HL-60 (cell line): ENCODE measurements around the gene RHEX.

Experiments used
- DNase-seq, 2 experiments: peaks; one replicate each; pipeline ENCODE4 v3.0.0-alpha.2; 2010 to 2020; ENCODE audit warnings: low read depth in 1 of 2, low spot score in 1 of 2
- H3K27ac ChIP-seq: fragments of 250-450 bp; sonication (Bioruptor Pico); replicated peaks from 2 replicates; pipeline ENCODE4 v1.5.1; 2020; ENCODE audit warnings: mild to moderate bottlenecking, moderate library complexity
- H3K27me3 ChIP-seq: fragments of 250-450 bp; sonication (Bioruptor Pico); 2 replicates; pipeline ENCODE4 v1.5.1; 2021; ENCODE audit warnings: mild to moderate bottlenecking, moderate library complexity; ENCODE audit not compliant: insufficient read depth, poor library complexity, severe bottlenecking
- H3K4me3 ChIP-seq: replicated peaks from 2 replicates; pipeline ENCODE4 v1.5.1; 2011; ENCODE audit warnings: mild to moderate bottlenecking, control low read depth, low read length; ENCODE audit not compliant: insufficient read depth
- CTCF ChIP-seq: IDR thresholded peaks from one replicate; pipeline ENCODE4 v1.5.1; 2011; ENCODE audit warnings: low read length, control low read depth, inconsistent platforms; ENCODE audit not compliant: insufficient read depth
- GABPA ChIP-seq: IDR thresholded peaks from 2 replicates; pipeline ENCODE4 v1.6.1; 2012; ENCODE audit warnings: low read depth
- POLR2AphosphoS5 ChIP-seq: IDR thresholded peaks from 2 replicates; pipeline ENCODE4 v1.6.1; 2012; ENCODE audit warnings: low read depth
- REST ChIP-seq: IDR thresholded peaks from 2 replicates; pipeline ENCODE4 v1.6.1; 2012; ENCODE audit warnings: low read depth; ENCODE audit not compliant: insufficient replicate concordance
- SPI1 ChIP-seq: IDR thresholded peaks from 2 replicates; pipeline ENCODE4 v1.6.1; 2012; ENCODE audit warnings: low read depth, mild to moderate bottlenecking, borderline replicate concordance

Gene RHEX

GRCh38 chr1:206122686-206123085 lies 69.7 kb downstream of the RHEX start:
- no peak for TF ChIP-seq CTCF
- no peak for TF ChIP-seq GABPA
- no peak for TF ChIP-seq POLR2AphosphoS5
- TF ChIP-seq REST: no peak

GRCh38 chr1:206125346-206125745 lies 72.4 kb downstream of the RHEX start:
- DNase-seq: no peak
- H3K27ac ChIP-seq: no peak overlapping the region
- no peak overlapping the region for H3K4me3 ChIP-seq
- H3K27me3 ChIP-seq: no peaks in the 10 kb centered on the region
- TF ChIP-seq SPI1 (no peak), CTCF (no peak), POLR2AphosphoS5 (no peak), REST (no peak), GABPA (no peak)

More at GRCh38 chr1:206122686-206123085, 69.7 kb downstream of the RHEX start:
- peaks cover 7% of the 10 kb centered on the region for H3K27me3 ChIP-seq
- H3K4me3 ChIP-seq: no peak overlapping the region
- no peak for DNase-seq
- no peak overlapping the region for H3K27ac ChIP-seq

GRCh38 chr1:206127336-206127735 lies 74.4 kb downstream of the RHEX start:
- TF ChIP-seq CTCF (no peak), GABPA (no peak), POLR2AphosphoS5 (no peak), REST (no peak), SPI1 (no peak)
- Histone ChIP-seq H3K27me3 (no peaks in the 10 kb centered on the region), H3K27ac (no peak overlapping the region), H3K4me3 (no peak overlapping the region)
- DNase-seq: no peak
